ENCODE results near the gene CASZ1.

Gene CASZ1

DNA sequence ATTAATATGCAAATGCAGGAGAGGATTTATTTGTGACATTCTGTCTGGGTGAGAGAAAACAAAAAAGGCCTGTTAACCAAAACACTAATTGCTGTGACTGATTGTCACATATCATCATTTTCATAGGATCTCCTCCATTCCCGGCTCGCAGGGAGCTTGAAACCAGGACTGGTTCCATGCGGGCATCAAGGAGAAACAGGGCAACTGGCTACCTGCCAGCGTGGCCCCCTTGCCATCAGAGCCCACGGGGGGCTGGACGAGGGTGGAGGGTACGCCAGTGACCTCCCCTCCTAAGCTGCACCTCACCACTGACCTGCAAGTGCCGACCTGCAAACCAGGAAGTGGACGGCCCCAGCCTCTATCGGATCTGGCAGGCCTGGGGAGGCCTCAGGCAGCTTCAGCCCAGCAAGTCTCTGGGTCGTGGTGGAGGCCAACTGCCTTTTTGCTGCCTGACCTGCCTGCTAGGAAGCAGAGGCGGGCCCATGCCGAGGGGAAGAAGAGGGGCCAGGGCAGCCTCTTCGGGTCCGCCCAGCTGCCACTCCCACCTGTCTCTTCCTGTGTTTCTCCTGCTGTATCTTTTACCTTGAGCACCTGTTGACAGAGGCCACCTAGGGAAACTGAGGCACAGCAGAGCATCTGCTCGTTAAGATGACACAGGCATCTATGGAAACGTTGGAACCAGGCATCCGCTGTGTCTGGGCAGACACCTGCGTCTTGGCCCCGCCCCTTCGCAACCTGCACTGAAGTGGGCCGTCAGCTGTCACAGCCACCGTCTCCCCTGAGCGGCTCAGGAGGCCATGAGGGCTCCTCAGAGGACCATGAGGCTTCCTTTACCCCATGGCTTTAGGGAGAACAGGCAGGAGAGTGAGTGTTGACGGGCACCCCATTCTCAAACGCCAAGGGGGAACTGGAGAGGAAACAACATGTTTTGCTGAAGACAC is 74.8 kb downstream of the CASZ1 start:
- no peak for TF ChIP-seq RAD21 (IDR thresholded peaks at IDR 0.05; ENCODE audit: low read depth)
- no peak for TF ChIP-seq TCF12 (IDR thresholded peaks at IDR 0.05; ENCODE audit: low read depth)
- no peak for TF ChIP-seq ZBTB7A (IDR thresholded peaks at IDR 0.05; ENCODE audit: low read depth)
- TF ChIP-seq, protein P1, sequence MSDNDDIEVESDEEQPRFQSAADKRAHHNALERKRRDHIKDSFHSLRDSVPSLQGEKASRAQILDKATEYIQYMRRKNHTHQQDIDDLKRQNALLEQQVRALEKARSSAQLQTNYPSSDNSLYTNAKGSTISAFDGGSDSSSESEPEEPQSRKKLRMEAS (IDR thresholded peaks at IDR 0.05): no peak
- no peak for TF ChIP-seq CEBPB (IDR thresholded peaks at IDR 0.05)
- TF ChIP-seq, protein P2, sequence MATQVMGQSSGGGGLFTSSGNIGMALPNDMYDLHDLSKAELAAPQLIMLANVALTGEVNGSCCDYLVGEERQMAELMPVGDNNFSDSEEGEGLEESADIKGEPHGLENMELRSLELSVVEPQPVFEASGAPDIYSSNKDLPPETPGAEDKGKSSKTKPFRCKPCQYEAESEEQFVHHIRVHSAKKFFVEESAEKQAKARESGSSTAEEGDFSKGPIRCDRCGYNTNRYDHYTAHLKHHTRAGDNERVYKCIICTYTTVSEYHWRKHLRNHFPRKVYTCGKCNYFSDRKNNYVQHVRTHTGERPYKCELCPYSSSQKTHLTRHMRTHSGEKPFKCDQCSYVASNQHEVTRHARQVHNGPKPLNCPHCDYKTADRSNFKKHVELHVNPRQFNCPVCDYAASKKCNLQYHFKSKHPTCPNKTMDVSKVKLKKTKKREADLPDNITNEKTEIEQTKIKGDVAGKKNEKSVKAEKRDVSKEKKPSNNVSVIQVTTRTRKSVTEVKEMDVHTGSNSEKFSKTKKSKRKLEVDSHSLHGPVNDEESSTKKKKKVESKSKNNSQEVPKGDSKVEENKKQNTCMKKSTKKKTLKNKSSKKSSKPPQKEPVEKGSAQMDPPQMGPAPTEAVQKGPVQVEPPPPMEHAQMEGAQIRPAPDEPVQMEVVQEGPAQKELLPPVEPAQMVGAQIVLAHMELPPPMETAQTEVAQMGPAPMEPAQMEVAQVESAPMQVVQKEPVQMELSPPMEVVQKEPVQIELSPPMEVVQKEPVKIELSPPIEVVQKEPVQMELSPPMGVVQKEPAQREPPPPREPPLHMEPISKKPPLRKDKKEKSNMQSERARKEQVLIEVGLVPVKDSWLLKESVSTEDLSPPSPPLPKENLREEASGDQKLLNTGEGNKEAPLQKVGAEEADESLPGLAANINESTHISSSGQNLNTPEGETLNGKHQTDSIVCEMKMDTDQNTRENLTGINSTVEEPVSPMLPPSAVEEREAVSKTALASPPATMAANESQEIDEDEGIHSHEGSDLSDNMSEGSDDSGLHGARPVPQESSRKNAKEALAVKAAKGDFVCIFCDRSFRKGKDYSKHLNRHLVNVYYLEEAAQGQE (IDR thresholded peaks at IDR 0.05; ENCODE audit: low read depth): no peak
- no peak for TF ChIP-seq EGR1 (IDR thresholded peaks at IDR 0.05)
- TF ChIP-seq TAF1 (IDR thresholded peaks at IDR 0.05; ENCODE audit: low read depth): no peak

DNA sequence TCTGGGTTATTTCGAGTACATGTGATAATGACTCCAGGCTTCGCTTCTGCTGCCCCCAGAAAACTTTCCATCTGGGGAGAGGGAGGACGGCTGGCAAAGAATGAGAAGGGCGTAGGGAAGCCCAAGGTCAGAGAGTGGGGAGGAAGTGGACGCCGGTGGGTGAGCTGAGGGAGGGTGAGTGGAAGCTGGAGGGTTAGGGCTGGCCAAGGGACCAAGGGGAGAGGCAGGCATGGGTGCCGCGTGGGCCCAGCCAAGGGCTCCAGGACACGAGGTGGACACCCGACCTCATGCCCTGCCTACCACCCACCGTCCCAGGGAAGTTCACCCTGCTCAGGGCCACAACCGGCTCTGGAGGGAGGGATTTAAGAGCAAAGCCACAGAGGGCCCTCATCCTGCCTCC is 75.8 kb downstream of the CASZ1 start:
- TF ChIP-seq EP300 (IDR thresholded peaks at IDR 0.05; ENCODE audit: borderline replicate concordance) (no peak), TEAD4 (IDR thresholded peaks at IDR 0.05) (no peak), RAD21 (IDR thresholded peaks at IDR 0.05; ENCODE audit: low read depth) (no peak), NFIC (IDR thresholded peaks at IDR 0.05) (no peak), EGR1 (IDR thresholded peaks at IDR 0.05) (no peak), TCF12 (IDR thresholded peaks at IDR 0.05; ENCODE audit: low read depth) (no peak), CEBPB (IDR thresholded peaks at IDR 0.05) (no peak), YY1 (IDR thresholded peaks at IDR 0.05; ENCODE audit: low read depth) (no peak), CREB1 (IDR thresholded peaks at IDR 0.05; ENCODE audit: low read depth) (no peak), FOXM1 (IDR thresholded peaks at IDR 0.05; ENCODE audit: borderline replicate concordance, low read depth) (no peak), TAF1 (IDR thresholded peaks at IDR 0.05; ENCODE audit: low read depth) (no peak), ZBTB7A (IDR thresholded peaks at IDR 0.05; ENCODE audit: low read depth) (no peak)
- TF ChIP-seq, protein P2 (IDR thresholded peaks at IDR 0.05; ENCODE audit: low read depth): no peak
- TF ChIP-seq, protein P1 (IDR thresholded peaks at IDR 0.05): no peak
- TF ChIP-seq, protein P3, sequence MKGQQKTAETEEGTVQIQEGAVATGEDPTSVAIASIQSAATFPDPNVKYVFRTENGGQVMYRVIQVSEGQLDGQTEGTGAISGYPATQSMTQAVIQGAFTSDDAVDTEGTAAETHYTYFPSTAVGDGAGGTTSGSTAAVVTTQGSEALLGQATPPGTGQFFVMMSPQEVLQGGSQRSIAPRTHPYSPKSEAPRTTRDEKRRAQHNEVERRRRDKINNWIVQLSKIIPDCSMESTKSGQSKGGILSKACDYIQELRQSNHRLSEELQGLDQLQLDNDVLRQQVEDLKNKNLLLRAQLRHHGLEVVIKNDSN (IDR thresholded peaks at IDR 0.05): no peak

DNA sequence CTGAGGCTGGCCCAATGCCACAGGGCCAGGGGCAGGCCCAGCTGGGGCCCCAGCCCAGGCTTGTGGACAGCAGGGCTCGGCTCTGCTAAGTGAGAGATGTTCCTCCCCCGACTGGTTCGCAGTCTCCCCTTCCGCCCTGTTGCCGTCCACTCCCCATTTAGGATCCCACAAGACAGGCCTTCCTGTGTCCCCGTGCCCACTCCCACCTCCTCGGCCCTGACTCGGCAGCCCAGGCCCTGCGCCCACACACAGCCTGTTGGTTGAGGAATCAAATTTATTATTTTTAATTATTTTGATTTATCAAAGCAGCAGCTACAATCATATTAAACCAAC is 78.4 kb downstream of the CASZ1 start:
- TF ChIP-seq CEBPB (IDR thresholded peaks at IDR 0.05) (no peak), CREB1 (IDR thresholded peaks at IDR 0.05; ENCODE audit: low read depth) (no peak), ZBTB7A (IDR thresholded peaks at IDR 0.05; ENCODE audit: low read depth) (no peak), EP300 (IDR thresholded peaks at IDR 0.05; ENCODE audit: borderline replicate concordance) (no peak), NFIC (IDR thresholded peaks at IDR 0.05) (no peak), TEAD4 (IDR thresholded peaks at IDR 0.05) (no peak), EGR1 (IDR thresholded peaks at IDR 0.05) (no peak), TCF12 (IDR thresholded peaks at IDR 0.05; ENCODE audit: low read depth) (no peak), TAF1 (IDR thresholded peaks at IDR 0.05; ENCODE audit: low read depth) (no peak), YY1 (IDR thresholded peaks at IDR 0.05; ENCODE audit: low read depth) (no peak), RAD21 (IDR thresholded peaks at IDR 0.05; ENCODE audit: low read depth) (no peak), FOXM1 (IDR thresholded peaks at IDR 0.05; ENCODE audit: borderline replicate concordance, low read depth) (no peak)
- TF ChIP-seq, protein P2 (IDR thresholded peaks at IDR 0.05; ENCODE audit: low read depth): no peak
- TF ChIP-seq, protein P3 (IDR thresholded peaks at IDR 0.05): no peak
- TF ChIP-seq, protein P1 (IDR thresholded peaks at IDR 0.05): no peak

Data from Ishikawa (cell line).